ENCODE measurements around the gene SDK2.

The SDK2 gene

DNA sequence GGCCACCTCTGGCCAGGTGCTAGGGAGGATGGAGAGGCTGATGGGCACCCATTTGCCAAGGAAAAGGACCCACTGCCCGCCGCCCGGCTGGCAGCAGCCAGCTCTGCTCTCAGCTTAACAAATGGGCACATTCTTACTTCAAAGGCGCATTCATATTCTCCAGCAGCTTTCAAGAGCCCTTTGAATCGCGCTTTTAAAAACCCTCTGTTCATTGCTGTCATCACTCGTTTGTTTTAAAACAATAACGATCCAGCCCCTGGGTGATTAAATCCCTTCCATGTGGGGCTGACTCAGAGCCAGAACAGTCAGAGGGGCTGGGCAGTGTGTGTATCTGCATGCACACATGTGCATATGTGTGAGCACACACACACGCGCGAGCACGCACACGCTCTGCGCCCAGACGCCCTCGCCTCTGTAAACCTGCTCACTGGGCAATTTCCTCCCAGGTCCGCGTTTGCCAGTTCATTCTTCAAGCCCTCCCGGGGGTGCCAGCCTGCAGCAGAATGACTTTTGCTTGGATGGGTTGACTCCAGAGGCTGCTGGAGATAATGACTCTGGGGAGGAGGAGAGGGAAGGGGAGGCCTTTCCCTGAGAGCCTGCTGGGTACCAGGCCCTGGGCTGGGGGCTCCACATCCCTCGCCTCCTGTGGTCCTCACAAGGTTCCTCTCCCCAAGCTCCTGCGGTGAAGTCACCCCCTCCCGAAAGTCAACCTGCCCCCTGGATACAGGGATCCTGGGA is 133.1 kb downstream of the SDK2 start:
- no peak for DNase-seq (ENCODE audit: low read depth in 2 of 2)

- DNase-seq (ENCODE audit: low read depth in 2 of 2) = no peak
These were observed 135.2 kb downstream of the SDK2 start for GRCh38 chr17:73508931-73509605.

- DNase-seq (ENCODE audit: low read depth in 2 of 2) = no peak
These were observed 136.0 kb downstream of the SDK2 start for GRCh38 chr17:73508057-73508930.

- no peak for DNase-seq (ENCODE audit: low read depth in 2 of 2)
These were observed 137.5 kb downstream of the SDK2 start for GRCh38 chr17:73506470-73507435.

DNA sequence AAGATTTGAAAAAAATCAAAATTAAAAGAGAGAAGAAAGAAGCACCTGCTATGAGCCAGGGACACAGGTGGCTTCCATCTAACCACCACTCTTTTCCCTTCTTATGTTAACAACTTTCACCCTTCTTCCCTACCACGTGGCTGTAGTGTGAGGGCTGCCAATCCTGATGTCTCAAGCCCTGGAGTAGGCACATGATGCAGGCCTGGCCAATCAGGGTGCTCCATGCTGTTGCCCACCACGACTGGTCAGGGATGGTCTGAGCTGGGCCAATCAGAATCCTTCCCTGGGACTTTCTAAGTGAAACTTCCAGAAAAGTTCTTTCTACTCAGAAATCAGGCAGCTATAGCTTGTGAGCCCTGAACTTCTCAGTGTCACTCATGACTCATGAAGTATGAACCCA is 140.7 kb downstream of the SDK2 start:
- no peak for DNase-seq (ENCODE audit: low read depth in 2 of 2)

- DNase-seq (ENCODE audit: low read depth in 2 of 2) = no peak
These were observed 143.7 kb downstream of the SDK2 start for GRCh38 chr17:73500414-73500999.

GRCh38 chr17:73498886-73499554 is 145.2 kb downstream of the SDK2 start:
- no peak for DNase-seq (ENCODE audit: low read depth in 2 of 2)

GRCh38 chr17:73498176-73498575 is 146.1 kb downstream of the SDK2 start:
- DNase-seq (ENCODE audit: low read depth in 2 of 2) = no peak

GRCh38 chr17:73497721-73498120 is 146.5 kb downstream of the SDK2 start:
- DNase-seq (ENCODE audit: low read depth in 2 of 2) = no peak

DNA sequence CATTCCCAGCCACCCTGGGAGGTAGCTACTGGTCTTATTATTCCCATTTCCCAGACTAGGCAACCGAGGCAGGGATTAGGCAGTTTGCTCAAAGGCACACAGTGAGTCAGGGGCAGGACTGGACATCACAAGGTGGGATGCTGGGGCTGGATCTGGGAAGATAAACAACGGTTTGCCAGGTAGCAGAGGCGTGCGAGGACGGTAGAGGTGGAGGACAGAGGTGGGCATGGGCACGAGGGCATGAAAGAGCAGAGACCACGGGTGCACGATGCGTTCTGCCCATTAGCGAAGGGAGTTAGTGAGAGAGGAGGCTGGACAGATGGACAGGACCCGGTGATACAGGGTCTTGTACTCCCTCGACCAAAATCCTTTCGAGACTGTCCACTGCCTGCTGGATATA is 148.0 kb downstream of the SDK2 start:
- DNase-seq (ENCODE audit: low read depth in 2 of 2) = no peak

DNA sequence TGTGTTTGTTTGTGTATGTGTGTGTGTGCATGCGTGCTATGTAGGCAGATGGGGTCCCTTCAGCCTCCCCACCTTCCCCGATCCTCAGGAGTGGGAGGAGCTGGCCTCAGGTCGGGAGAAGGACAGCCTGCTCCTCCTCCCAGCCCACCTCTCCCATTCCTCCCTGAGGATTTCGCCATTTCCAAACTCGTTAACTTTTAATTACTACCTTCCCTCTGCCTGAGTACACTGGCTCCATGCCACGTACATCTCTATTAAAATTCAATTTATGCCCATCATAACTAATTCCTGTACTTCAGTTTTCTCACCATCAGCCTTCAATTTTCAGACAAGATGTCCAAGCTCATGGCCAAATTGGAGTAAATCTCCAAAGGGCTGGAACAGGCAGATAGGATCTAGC is 148.6 kb downstream of the SDK2 start:
- DNase-seq (ENCODE audit: low read depth in 2 of 2) = no peak

- no peak for DNase-seq (ENCODE audit: low read depth in 2 of 2)
These were observed 149.3 kb downstream of the SDK2 start for GRCh38 chr17:73494950-73495349.

- no peak for DNase-seq (ENCODE audit: low read depth in 2 of 2)
These were observed 150.0 kb downstream of the SDK2 start for GRCh38 chr17:73493956-73494926.

- DNase-seq (ENCODE audit: low read depth in 2 of 2) = no peak
These were observed 151.1 kb downstream of the SDK2 start for GRCh38 chr17:73492821-73493814.

- no peak for DNase-seq (ENCODE audit: low read depth in 2 of 2)
These were observed 152.0 kb downstream of the SDK2 start for GRCh38 chr17:73492125-73492820.

DNA sequence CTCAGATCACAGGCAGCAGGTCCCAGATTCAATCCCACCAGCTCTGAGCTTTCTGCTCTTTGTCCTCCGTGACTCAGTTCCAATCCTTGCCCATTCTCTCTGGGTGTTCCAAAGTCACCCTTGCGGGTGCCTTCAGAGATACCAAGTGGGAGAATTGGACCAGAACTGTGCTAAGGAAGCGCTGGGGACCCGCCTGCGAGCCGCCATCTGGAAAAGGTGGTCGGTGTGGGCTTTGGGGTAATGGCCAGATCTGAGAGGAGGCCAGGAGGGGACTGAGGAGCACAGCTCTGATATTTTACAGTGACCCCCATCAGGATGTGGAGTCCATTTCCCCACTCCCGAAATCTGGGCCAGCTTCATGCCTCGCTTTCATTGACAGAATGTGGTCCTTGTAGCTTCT is 152.6 kb downstream of the SDK2 start:
- DNase-seq (ENCODE audit: low read depth in 2 of 2) = no peak

- no peak for DNase-seq (ENCODE audit: low read depth in 2 of 2)
These were observed 153.4 kb downstream of the SDK2 start for GRCh38 chr17:73490851-73491250.

Measured in activated CD4-positive, alpha-beta T cell treated with anti-CD3 and anti-CD28 coated beads for 24 hours (primary cell).